DLD1 (cell line): Measurements from ENCODE around the gene AHRR.
"Not testable (repeated sequence)": the region's sequence is repeated elsewhere in the genome, so short reads cannot be mapped to it uniquely, and the experiment has no call there.

Experiments
- in situ Hi-C: cut with HindIII; loops from 2 replicates; pipeline ENCODE4 v1.10.0; 2017; ENCODE audit warnings: low sequenced_read_pairs

AHRR gene

DNA sequence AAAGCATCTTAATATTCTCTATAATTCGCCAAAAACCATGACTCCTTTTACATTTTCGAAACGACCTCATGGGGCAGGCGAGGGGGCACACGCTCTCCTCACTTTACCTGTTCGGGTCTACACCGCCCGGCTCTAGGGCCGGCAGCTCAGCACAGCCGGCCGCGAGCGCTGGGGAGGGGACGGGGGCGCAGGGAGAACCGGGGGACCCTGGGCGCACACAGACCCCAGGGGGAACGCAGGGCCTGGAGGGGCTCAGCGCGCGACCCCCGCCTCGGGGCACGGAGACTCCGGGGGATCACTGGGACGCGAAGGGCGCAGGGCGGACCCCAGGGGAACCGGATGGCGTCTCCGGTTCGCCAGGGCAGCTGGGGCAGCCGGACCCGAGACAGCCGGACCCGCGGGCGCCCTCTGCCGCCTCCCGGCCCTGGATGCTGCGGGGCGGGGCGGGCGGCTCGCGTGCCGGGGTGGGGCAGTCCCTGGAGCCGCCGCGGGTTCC lies at the start of gene AHRR:
TSS of gene AHRR (plus strand) at position 485 of the 496 bp plus-strand sequence. CDS start 22,189 bp downstream, outside the sequence.
- in situ Hi-C loops, result no loop called here

DNA sequence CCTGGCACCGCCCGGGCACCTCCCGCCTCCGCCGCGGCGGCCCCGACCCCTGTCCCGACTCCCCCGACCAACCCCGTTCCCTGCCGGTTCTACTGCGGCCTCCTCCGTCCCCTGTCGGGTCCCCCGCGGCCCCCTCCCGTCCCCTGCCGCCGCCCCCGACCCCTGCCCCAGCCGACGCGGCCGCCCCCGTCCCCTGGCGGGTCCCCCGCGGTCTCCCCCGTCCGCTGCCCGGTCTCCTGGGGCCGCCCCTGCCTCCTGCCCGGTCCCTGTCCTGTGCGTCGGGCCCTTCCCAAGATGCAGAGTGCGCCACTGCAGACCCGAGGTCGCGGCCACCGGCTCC lies 49.7 kb upstream of the AHRR start:
- in situ Hi-C loops, result not testable (repeated sequence)

DNA sequence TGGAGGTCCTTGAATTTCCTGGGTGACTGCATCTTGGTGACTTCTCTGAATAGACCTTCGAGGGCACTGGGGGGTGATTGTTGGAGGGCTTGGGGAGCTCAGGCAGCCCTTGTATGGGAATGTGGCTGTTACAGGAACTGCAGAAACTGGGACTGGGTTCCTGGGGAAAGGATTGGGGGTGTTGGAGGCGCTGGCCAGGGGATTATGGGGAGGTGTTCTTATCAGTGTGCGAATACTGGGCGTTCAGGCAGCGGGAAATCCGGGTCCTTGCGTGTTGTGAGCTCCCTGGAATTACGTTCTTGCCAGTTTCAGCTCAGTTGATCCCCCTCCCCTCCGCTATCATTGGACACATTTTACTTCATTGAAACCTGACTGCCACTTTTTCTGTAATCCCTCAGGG lies 48.4 kb upstream of the AHRR start:
- in situ Hi-C loops, result not testable (repeated sequence)

DNA sequence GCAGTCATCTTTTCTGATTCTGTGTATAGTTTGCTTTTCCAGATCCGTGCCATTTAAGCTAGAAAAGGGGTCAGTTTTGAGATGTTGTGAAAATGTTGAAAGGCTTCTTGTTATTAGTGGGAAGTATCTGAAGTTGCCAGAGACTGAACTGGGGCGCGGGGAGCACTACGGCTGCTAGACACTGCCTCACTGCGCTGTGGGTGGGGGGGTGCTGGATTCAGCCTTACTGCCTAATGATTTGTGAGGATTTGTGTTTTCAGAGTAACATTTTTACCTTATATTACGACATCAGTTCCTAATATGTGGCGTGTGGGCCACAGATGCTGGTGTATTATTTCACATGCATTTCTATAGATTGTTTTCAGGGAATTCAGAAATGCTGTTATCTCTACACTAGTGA lies 48.0 kb upstream of the AHRR start:
- in situ Hi-C loops, result not testable (repeated sequence)

DNA sequence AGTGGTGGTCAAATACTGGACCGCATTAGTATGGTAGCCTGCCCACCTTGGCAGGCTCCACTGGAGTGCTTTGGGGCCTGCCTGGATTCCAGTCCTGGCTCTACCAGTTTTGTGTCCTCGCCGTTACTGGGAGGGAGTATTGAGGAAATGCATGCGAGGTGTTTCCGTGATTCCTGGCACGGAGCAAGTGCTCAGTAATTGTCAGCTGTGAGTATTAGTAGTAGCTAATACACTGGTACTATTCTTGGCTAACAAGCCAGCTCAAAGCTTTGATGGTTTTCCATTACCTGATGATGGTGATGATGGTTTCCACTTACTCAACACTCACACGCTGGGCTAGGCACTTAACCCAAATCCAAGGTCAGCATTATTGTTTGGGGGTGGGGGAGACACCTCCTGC lies 47.2 kb upstream of the AHRR start:
- in situ Hi-C loops, result not testable (repeated sequence)

DNA sequence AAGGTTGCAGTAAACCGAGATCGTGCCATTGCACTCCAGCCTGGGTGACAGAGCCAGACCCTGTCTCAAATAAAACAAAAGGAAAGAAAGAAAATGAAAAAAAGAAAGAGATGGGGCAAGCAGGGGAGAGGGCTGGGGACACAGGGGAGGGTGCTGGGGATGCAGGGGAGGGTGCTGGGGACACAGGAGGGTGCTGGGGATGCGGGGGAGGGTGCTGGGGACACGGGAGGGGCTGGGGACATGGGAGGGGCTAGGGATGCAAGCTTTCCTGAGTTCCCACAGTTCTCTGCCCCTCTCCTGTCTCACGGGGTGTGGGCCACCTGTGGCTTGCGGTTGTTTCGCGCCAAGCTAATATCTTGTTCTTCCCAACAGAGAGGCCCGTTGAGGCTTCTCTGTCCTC lies 42.9 kb upstream of the AHRR start:
- in situ Hi-C loops, result no loop called here

DNA sequence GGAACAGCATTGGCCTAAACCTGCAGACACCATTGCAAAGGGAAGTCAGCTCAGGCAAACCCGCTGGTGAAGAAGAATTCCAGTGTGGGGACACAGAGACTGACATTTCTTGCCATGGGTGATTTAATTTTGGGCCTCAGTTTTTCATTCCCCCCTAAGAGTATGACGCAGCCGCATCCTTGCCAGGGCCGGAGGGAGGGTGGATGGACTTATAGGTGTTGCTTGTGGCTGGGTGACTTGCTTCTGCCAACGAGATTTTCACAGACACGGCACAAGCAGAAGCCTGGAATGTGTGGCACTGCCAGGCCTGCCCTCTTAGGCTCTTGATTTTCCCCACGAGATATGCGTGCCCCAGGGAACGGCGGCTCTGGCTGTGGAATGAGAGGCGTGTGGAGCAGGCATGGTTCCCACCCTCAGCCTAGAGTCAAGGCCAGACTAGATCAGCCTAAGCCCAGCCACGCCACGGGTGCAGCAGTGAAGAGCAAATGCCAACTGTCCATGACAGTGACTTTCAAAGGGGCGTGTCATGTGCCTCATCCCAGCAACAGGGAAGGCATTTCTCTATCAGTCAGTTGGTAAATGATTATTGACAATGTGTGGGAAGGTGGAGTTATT lies 42.4 kb upstream of the AHRR start:
- in situ Hi-C loops, result not testable (repeated sequence)

DNA sequence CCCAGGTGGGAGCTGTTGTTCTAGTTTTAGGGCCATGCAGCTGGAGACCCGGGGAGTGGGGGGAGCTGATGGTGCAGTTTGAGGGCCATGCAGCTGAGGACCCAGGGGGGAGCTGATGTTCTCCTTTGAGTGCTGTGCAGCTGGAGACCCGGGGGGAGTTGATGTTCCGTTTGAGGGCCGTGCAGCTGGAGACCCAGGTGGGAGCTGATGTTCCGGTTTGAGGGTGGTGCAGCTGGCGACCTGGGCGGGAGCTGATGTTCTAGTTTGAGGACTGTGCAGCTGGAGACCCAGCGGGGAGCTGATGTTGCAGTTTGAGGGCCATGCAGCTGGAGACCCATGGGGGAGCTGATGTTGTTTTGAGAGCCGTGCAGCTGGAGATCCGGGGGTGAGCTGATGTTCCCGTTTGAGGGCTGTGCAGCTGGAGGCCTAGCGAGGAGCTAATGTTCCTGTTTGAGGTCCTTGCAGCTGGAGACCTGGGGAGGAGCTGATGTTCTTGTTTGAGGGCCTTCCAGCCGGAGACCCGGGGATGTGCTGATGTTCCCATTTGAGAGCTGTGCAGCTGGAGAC lies 35.4 kb upstream of the AHRR start:
- in situ Hi-C loops, result no loop called here

DNA sequence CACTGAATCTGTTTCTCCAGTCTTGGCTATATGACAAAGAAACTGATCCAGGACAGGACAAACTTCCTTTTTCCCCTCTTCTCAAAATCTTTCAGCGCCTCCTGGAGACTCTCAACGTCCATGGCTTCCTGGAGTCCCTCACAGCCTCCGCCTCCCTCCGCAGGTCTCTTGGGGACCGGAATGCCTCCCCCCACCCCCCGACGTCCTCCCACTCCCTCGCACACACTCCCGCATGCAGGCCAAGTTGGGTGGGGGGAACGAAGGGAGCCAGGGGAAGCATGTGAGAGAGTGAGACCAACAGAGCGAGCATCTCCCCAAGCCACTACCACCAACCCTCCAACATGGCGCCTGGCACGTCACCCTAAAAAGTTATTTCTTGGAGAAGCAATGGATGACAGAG lies 31.3 kb upstream of the AHRR start:
- in situ Hi-C loops, result not testable (repeated sequence)

DNA sequence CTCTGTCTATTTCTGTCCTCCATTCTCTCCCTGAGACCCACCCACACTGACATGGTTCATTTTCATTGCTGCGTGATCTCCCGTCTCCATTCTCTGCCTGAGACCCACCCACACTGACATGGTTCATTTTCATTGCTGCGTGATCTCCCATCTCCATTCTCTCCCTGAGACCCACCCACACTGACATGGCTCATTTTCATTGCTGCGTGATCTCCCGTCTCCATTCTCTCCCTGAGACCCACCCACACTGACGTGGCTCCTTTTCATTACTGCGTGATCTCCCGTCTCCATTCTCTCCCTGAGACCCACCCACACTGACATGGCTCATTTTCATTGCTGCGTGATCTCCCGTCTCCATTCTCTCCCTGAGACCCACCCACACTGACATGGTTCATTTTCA lies 30.2 kb upstream of the AHRR start:
- in situ Hi-C loops, result not testable (repeated sequence)

DNA sequence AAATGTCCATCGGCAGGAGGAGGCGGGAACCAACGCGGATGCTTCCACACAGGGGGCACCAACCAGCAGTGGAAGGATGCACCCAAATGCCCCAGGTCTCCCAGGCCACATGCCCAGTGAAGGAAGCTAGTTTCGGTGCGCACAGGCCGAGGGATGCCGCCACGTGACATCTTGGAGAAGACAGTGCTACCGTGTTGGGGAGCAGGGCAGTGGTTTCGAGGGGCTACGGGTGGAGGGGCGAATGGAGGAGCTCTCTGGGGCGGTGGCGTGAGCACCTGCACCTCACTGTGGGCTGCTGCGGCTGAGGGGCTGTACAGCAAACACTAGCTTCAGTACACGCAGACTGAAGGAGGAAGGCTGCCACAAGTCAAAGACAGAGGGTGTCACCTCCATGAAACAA lies 26.7 kb upstream of the AHRR start:
- in situ Hi-C loops, result not testable (repeated sequence)

DNA sequence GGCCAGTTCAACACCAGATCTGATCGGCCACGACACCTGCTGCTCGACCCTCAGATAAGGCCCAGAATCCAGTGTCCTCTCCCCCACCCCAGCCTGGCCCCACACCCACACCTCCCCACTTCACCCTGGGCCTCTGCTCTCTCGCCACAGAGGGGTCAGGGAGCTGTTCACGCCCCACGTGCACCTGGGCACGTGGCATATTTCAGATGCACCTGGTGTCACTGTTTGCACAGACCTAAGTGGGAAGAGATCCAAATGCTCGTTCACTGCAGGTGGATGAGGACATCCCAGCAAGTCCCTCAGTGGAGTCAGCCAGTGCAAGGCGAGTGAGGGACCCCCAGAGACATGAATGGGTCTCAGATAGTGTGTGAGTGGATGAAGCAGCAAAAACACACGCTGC lies 25.3 kb upstream of the AHRR start:
- in situ Hi-C loops, result not testable (repeated sequence)

DNA sequence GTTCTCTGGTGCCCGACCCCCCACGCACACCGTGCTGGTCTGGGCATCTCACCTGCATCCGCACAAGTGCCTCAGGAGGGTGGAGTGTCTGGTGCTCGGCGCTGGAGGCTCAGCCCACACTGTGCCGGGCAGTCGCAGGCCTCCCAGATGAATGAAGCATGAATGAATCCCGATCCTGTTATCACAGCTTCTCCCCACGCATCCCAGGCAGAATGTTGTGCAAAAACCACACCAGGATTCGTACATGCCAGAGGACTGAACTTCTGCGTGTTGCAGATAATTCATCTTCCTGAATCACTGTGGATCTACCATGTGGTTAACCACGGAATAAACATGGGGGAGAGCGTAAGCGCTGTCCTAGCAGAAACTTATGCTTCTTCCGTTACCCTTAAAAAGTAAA lies 24.6 kb upstream of the AHRR start:
- in situ Hi-C loops, result not testable (repeated sequence)

DNA sequence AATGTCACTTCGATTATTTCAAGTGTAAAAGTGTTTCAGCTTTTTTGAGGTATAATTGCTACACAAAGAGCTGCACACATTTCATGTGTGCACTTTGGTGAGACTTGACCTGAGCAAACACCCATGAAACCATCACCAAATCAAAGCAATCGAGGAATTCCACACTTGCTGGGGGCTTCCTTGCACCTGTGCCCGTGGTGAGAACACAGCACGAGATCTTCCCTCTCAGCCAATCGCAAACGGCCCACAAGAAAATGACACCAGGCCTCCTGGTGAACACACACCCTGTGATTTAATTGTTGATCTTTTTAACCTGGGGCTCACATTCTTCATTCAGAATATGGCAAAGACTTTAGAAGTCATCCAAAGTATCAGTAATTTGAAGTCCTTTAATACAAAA lies 24.1 kb upstream of the AHRR start:
- in situ Hi-C loops, result not testable (repeated sequence)

DNA sequence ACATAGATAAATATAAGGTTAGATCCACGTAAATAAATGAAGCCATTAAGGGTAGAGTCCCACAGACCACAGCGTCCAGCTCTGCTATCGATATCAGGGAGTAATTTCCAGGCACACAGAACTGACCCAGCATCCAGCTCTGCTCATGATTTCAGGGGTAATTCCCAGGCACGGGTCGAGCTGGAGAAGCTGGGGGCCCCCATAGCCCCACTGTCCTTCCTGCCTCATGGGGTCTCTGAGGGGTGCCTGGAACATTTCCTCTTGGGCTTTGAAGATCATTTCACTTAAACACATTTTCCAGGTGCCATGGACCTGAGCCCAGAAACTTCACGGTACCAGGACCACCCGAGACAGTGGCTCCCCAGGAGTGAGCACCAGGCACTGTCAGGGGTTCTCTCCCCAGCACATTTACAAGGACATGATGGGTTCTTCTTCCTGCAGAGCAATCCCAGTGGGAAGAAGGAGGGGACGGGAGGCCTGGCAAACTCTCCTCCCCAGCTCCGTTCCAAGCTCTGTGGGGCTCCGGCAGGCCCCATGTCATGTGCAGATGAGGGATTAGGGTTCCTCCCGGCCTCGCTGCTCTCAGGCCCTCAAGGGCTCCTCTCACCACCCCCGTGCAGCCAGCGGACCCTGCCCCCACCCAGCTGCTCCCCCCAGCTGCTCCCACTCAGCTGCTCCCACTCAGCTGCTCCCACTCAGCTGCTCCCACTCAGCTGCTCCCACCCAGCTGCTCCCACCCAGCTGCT lies 23.4 kb upstream of the AHRR start:
- in situ Hi-C loops, result not testable (repeated sequence)

DNA sequence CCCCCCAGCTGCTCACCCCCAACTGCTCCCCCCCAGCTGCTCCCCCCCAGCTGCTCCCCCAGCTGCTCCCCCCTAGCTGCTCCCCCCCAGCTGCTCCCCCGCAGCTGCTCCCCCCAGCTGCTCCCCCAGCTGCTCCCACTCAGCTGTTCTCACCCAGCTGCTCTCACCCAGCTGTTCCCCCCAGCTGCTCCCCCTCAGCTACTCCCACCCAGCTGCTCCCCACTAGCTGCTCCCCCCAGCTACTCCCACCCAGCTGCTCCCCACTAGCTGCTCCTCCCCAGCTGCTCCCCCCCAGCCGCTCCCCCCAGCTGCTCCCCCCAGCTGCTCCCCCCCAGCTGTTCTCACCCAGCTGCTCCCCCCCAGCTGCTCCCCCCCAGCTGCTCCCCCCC lies 22.8 kb upstream of the AHRR start:
- in situ Hi-C loops, result no loop called here

DNA sequence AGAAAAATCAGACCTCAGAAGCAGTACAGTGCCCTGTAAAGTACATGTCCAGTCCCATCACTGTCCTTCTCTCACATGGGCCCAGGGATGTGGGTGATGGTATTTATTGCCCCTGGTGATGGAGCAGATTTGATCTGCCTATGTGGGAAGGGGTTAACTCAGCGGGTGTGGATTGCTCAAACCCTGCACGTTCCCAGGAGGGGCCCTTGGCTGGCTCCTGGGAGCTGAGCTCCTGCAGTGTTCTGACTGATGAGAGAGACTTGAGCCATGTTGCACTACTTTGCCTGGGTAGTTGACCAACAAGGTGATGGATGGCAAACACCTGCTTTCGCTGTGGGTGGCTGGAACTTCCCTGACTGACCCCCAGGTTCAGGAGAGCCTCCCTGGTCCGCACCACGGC lies 21.6 kb upstream of the AHRR start:
- in situ Hi-C loops, result not testable (repeated sequence)

DNA sequence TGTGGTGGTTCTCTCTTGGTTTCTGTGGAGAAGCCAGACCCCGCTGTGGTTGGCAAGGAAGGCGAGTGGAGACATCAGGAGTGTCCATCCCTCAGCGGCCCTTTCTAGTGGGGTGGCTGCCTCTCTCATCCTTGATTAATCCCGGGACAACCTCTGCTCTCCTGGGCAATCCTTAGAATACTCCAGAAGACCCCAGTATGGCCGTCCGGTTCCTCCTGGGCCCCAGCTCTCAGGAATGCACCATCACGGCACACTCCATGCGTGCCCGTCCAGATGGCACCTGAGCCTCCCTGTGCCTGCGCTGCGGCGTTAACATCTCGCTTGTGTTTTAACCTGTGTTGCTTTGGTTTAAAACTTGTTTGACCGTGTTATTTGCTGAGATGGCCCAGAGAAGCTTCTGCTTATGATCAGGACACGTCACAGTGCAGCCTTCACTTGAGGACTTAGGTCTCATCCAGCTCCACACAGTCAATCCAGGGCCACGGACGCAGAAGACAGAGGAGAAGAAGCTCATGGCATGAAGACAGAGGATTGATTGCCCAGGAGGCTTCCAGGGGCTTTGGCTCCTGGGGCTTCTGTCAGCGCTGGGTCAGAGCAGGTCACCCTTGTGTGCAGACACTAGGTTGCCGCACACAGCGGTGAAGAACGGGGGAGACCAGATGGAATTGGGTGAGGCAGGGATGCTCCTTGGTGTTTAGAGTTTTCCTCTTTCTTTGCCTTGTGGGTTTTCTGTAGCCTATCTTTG lies 20.7 kb upstream of the AHRR start:
- in situ Hi-C loops, result not testable (repeated sequence)

DNA sequence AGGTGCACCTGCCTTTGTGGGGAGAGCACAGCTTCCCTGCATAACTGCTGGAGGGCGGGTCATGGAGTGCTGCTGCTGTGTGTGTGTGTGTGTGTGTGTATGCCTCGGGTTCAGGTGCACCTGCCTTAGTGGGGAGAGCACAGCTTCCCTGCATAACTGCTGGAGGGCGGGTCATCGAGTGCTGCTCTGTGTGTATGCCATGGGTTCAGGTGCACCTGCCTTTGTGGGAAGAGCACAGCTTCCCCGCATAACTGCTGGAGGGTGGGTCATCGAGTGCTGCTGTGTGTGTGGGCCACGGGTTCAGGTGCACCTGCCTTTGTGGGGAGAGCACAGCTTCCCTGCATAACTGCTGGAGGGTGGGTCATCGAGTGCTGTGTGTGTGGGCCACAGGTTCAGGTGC lies 19.1 kb upstream of the AHRR start:
- in situ Hi-C loops, result not testable (repeated sequence)

DNA sequence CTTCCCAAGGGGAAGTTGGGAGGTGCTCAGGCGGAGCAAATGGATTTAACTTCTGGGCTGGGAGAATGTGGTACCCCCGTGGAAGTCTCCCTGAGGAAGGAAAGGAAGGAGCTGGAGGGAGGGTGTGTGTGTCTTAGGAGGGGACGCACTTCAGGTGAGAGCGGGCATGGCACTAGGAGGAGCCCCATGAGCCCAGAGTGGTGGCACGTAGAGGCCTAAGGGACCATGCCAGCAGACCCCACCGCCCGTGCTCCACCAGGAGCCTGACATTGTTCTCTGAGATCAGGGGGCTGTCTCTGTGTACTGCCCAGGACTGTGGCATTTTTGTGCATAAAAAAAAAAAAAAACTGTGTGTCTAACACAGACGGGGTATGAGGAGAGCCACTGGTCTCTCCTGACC lies 18.5 kb upstream of the AHRR start:
- in situ Hi-C loops, result no loop called here

DNA sequence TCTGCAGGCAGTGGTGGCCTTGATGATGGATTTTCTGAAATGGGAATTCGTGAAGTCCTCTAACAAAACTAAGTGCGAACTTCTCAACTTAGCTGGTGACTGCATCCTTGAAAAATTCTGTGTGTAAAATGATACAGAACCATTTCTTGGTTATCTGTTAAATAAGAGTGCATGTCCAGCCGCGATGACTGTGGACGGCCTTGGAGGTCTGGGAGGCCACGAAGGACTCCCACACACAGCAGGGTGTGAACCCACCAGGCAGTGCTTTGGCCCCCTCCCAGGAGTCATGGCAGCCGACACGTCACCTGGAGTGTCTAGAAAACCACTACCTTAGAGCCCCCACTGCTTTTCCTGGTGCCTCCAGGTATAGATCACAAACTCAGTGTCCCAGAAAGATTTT lies 17.8 kb upstream of the AHRR start:
- in situ Hi-C loops, result not testable (repeated sequence)

DNA sequence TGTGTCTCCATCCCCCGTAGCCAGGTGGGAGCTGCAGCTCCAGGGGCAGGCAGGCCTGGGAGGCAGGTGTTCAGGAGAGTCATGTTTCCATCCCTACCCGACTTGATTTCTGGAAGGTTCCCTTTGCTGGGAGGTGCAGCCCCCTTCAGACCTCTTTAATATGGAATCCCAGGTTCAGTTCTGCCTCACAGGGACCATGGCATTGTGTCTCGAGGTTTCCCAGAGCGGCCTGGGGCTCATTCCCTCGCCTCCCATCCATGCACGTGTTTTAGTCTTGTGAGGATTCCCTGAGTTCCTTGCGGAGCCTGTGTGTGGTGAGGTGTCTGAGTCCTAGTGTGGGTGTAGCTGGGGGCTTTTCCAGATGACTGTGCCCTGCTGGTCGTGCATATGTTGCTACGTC lies 16.5 kb upstream of the AHRR start:
- in situ Hi-C loops, result no loop called here
